IPS DF 19.7 (cell line): Measurements from ENCODE around the gene SELENOT.
"Not testable (repeated sequence)": the region's sequence is repeated elsewhere in the genome, so short reads cannot be mapped to it uniquely, and the experiment has no call there.

Experiments used
- DNase-seq: peaks from one replicate; pipeline ENCODE4 v3.0.0-alpha.2; 2013; ENCODE audit warnings: low read depth, low spot score

The SELENOT gene

DNA sequence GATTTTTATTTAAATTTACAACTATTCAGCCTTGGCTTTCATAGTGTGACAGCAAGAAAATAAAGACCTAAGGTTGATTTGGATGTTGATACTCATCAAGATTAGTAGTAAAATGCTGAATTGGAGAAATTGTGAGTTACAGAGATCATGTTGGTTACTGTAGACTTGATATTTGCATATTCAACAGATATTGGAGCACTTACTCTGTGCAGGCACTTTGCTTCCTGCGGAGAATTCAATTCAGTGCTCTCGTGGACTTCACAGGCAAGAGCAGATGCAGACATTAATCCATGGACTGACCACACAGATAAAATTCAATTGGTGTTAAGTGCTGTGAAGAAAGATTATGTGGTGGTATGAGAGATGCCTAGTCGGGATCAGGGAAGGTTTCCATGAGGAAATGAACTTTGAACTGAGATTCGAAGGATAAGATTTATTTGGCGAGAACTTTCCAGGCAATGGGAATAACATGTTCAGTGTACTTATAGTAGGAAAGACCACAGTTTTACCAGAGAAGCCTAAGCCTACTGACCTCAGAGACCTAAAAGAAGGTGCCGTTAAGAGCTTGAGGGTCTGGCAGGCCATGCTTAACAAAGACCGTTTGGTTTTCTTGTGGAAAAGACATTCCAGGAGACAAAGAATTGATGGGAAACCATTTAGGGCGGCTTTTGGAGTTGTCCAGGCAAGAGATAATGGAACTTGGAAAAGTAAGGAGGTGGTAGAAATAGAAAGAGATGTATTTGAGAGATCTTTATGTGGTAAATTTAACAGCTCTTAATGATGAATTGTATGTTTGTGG is 4.3 kb downstream of the SELENOT start:
- DNase-seq, result no peak

GRCh38 chr3:150609988-150610387 is 6.9 kb downstream of the SELENOT start:
- no peak for DNase-seq

GRCh38 chr3:150610785-150611184 is 7.7 kb downstream of the SELENOT start:
- DNase-seq, result no peak

DNA sequence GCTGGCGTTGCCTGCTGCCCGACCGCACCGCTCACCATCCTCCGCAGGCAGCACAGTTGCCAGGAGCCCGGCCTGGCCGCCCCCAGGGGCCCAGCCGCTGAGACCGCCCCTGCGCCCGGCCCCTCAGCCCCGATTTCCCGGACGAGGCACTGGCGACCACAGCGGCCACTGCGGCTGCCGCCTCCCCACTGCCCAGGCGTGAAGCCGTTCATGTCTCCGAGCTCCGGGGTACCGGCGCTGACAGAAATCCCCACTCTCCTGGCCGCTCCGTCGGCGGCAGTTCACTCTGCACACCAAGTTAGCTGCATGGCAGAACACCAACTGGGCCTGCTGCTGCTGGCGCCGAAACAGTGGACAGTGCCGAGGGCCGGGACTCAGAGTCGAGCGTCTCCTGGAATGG is 8.5 kb downstream of the SELENOT start:
- DNase-seq, result no peak

- no peak for DNase-seq
Measured at GRCh38 chr3:150612494-150612893, 9.4 kb downstream of the SELENOT start.

- no peak for DNase-seq
Measured at GRCh38 chr3:150613034-150613433, 9.9 kb downstream of the SELENOT start.

DNA sequence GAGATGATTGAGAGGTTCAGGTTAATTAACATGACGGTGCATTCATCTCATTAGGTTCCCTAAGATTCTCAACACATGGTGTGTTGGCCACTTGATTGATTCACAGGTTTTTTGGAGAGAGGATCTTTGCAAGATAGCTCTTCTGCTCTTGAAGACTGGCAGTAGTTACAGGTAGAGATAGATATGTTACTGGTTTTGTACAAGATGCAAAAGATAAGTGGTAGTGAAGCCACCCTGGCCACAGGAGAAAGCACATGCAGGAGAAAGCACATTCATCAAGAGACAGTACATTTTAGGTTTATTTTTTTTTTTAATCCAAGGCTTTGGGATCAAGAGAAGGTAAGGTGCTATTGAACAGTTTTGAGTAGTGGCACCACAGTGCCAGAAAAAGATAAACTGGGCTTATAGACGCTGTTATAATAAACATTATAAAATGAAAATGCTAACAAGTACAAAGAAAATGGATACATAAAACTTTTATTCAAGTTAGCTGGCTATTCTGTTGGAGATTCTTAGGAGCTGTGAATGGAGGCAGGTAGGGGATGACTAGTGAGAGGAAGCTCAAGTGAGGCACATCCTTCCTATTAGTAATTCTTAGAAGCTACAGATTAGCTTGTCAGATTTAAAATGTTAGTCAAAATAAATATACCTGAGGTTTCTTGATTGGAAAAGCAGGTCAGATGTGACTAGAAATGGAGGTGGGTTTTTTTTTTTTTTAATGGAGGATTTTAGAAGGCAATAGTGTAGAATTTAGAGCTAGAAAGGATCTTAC is 10.8 kb downstream of the SELENOT start:
- no peak for DNase-seq

DNA sequence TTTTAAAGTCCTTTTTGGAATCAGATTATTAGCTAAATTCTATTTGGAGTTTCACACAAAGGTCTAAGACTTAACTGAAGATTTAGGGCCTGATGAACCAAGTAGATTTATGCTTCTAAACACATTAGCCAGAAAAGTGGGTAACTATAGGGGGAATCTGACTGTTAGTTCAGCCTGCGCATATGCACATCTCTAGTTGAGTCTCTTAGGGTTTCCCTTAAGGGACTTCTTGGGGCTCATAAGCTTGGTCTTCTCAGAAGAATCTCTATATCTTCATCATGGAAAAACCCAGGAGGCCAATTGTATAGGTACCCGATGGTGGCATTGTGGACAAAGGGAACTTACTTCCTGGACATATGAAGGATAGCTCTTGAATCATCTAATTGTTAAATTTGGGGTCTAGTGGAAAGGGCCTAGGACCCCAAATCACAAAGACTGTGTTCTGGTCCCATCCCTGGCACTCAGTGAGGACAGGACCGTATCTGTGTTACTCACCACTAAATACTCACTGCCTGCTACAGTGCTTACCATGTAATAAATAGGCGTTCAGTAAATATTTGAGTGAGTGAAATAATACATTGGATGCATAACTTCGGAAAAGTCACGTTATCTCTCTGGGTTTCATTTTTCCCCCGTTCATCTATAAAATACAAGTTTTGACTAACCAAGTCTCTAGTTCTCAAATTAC is 17.0 kb downstream of the SELENOT start:
- no peak for DNase-seq

- not testable (repeated sequence) for DNase-seq
Measured at GRCh38 chr3:150622955-150623354, 19.8 kb downstream of the SELENOT start.

DNA sequence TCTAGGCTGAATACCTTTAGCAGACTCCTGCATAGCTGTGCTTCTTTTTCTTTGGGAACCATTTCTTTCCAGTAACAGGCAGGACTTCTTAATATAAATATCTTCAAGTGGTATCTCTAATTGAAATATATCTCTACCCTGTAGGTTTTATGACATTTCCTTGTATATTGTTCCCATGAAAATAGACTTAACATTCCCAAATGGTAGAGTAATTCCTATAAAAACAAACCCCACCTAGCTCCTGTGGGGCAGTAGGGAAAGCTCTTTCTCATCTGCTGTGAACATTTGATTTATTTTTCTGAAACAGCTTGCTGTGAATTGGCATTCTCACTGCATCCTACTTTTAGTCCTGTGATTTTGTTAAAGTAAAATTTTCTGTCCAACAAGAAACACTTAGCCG is 20.8 kb downstream of the SELENOT start:
- DNase-seq, result no peak

GRCh38 chr3:150626148-150626930 is 23.2 kb downstream of the SELENOT start:
- no peak for DNase-seq

- DNase-seq, result no peak
Measured at GRCh38 chr3:150627557-150627956, 24.4 kb downstream of the SELENOT start.

DNA sequence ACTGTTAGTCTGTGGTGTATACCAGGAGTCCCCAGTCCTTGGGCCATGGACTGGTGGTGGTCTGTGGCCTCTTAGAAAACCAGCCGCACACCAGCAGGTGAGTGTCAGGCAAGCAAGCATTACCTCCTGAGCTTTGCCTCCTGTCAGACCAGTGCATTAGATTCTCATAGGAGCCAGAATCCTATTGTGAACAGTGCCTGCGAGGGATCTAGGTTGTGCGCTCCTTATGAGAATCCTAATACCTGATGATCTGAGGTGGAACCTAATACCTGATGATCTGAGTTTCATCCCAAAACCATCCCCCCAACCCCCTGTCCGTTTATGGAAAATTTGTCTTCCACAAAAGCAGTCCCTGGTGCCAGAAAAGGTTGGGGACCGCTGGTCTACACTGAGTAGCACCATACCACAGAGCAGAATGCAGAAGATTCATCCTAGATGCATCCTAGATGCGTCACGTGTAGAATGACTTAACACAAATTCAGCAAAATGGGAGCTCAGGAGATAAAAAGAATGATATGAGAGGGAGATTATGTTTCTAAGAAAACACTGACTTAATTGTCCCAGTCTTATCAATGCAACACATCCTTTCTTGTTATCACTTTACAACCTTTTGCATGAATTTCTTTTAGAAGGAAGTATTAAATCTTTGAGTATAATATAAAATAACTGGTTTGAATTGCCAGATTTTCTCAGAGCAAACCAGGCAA is 28.5 kb downstream of the SELENOT start:
- DNase-seq, result no peak

DNA sequence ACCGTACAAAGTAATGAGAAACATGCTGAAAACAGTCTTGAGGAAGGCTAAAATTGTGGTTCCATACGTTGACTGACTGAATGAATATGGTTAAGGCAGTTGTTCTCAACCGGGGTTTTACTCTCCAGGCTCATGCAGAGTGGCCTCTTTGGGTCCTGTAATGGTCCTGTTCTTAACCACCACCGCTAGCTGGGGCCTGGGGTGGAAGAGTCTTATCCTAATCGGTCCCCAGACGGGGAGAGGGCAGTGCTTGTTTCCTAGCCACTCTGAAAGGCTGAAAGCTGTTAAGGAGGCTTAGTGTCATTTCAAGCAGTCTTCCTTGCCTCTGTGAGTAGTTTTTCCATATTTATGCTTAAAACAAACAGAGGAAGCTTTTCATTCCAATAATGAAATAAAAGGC is 32.0 kb downstream of the SELENOT start:
- no peak for DNase-seq

GRCh38 chr3:150635526-150635925 is 32.4 kb downstream of the SELENOT start:
- DNase-seq, result no peak

GRCh38 chr3:150636258-150636657 is 33.1 kb downstream of the SELENOT start:
- DNase-seq, result no peak

DNA sequence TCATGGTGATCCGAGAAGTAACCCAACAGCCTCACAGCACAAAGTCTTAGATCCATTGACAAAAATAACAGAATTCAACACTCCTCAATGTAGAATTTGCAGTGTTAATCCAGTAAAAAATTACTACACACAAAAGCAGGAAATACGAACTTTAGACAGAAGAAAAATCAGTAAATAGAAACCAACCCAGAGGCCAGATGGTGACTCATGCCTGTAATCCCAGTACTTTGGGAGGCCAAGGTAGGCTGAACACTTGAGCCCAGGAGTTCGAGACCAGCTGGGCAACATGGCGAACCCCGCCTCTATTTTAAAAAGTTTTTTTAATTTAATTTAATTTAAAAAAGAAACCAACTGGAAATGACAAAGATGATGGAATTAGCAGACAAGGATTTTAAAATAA is 36.1 kb downstream of the SELENOT start:
- no peak for DNase-seq

GRCh38 chr3:150640256-150640655 is 37.1 kb downstream of the SELENOT start:
- DNase-seq, result no peak

GRCh38 chr3:150653110-150653561 is 50.0 kb downstream of the SELENOT start:
- no peak for DNase-seq

DNA sequence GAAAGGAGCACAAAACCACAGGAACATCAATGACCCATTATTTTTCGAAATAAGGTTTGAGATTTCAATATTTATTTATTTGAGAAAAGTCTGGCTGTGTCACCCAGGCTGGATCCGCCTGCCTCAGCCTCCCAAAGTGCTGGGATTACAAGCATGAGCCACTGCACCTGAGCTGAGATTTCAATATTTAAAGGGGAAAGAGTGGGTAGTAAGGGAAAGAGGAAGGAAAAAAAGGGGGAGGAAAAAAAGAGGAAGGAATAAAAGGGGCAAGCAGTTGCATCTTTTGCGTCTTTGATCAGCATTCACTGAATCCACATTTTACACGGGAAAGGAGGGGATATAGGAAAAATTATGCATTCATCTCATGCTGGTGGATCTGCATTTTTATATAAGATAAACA is 53.2 kb downstream of the SELENOT start:
- DNase-seq, result no peak
